ENCODE data around the gene PROK2. TPM values are rescaled to one million over a fixed set of nuclear protein-coding genes. Genes with fewer than 3 reads are reported as not detected.

The PROK2 gene
- total RNA-seq, 1 donor from 2014 or later: not detected

DNA sequence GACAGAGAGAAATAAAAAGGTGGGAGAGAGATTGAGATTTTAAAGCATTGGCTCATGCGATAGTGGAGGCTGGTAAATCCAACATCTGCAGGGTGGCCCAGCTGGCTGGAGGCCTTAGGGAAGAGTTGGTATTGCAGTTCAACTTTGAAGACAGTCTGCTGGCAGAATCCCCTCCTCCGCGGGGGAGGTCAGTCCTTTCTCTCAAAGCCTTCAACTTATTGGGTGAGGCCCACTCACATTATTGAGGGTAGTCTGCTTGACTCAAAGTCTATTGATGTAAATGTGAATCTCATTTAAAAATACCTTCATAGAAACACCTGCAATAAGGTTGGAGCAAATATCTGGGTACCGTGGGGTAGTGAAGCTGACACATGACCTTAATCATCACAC, 31.8 kb upstream of the PROK2 start:
- FAIRE-seq (no peak), DNase-seq (ENCODE audit: low read depth) (no peak)
- Histone ChIP-seq H3K27me3 (ENCODE audit: control insufficient read depth, insufficient read depth, low read length) (no peaks in the 10 kb centered on the region), H3K36me3 (ENCODE audit: control insufficient read depth, insufficient read depth, low read length) (no peaks in the 10 kb centered on the region), H3K4me3 (ENCODE audit: low read depth, low read length) (no peak overlapping the region)
- TF ChIP-seq, protein P1, sequence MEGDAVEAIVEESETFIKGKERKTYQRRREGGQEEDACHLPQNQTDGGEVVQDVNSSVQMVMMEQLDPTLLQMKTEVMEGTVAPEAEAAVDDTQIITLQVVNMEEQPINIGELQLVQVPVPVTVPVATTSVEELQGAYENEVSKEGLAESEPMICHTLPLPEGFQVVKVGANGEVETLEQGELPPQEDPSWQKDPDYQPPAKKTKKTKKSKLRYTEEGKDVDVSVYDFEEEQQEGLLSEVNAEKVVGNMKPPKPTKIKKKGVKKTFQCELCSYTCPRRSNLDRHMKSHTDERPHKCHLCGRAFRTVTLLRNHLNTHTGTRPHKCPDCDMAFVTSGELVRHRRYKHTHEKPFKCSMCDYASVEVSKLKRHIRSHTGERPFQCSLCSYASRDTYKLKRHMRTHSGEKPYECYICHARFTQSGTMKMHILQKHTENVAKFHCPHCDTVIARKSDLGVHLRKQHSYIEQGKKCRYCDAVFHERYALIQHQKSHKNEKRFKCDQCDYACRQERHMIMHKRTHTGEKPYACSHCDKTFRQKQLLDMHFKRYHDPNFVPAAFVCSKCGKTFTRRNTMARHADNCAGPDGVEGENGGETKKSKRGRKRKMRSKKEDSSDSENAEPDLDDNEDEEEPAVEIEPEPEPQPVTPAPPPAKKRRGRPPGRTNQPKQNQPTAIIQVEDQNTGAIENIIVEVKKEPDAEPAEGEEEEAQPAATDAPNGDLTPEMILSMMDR (IDR thresholded peaks at IDR 0.05; ENCODE audit: insufficient read depth, low read length, severe bottlenecking): no peak

GRCh38 chr3:71815340-71816067, 30.6 kb upstream of the PROK2 start:
- Histone ChIP-seq H3K36me3 (ENCODE audit: control insufficient read depth, insufficient read depth, low read length) (no peaks in the 10 kb centered on the region), H3K4me3 (ENCODE audit: low read depth, low read length) (no peak overlapping the region), H3K27me3 (ENCODE audit: control insufficient read depth, insufficient read depth, low read length) (no peaks in the 10 kb centered on the region)
- FAIRE-seq (no peak), DNase-seq (ENCODE audit: low read depth) (no peak)
- TF ChIP-seq, protein P1 (IDR thresholded peaks at IDR 0.05; ENCODE audit: insufficient read depth, low read length, severe bottlenecking): no peak

GRCh38 chr3:71813704-71814103, 28.8 kb upstream of the PROK2 start:
- FAIRE-seq (no peak), DNase-seq (ENCODE audit: low read depth) (no peak)

GRCh38 chr3:71813073-71813472, 28.1 kb upstream of the PROK2 start:
- FAIRE-seq: no peak
- TF ChIP-seq, protein P1 (IDR thresholded peaks at IDR 0.05; ENCODE audit: insufficient read depth, low read length, severe bottlenecking): no peak
- Histone ChIP-seq H3K36me3 (ENCODE audit: control insufficient read depth, insufficient read depth, low read length) (no peaks in the 10 kb centered on the region), H3K27me3 (ENCODE audit: control insufficient read depth, insufficient read depth, low read length) (no peaks in the 10 kb centered on the region), H3K4me3 (ENCODE audit: low read depth, low read length) (no peak overlapping the region)
- DNase-seq (ENCODE audit: low read depth): no peak

More at GRCh38 chr3:71813704-71814103, 28.8 kb upstream of the PROK2 start:
- Histone ChIP-seq H3K36me3 (ENCODE audit: control insufficient read depth, insufficient read depth, low read length) (no peaks in the 10 kb centered on the region), H3K27me3 (ENCODE audit: control insufficient read depth, insufficient read depth, low read length) (no peaks in the 10 kb centered on the region), H3K4me3 (ENCODE audit: low read depth, low read length) (no peak overlapping the region)
- TF ChIP-seq, protein P1 (IDR thresholded peaks at IDR 0.05; ENCODE audit: insufficient read depth, low read length, severe bottlenecking): no peak

GRCh38 chr3:71810056-71810455, 25.1 kb upstream of the PROK2 start:
- no peak overlapping the region for H3K4me3 ChIP-seq (ENCODE audit: low read depth, low read length)
- H3K27me3 ChIP-seq (ENCODE audit: control insufficient read depth, insufficient read depth, low read length): no peaks in the 10 kb centered on the region
- DNase-seq (ENCODE audit: low read depth): no peak
- TF ChIP-seq, protein P1 (IDR thresholded peaks at IDR 0.05; ENCODE audit: insufficient read depth, low read length, severe bottlenecking): no peak
- H3K36me3 ChIP-seq (ENCODE audit: control insufficient read depth, insufficient read depth, low read length): no peaks in the 10 kb centered on the region
- FAIRE-seq: no peak

Data from bronchial epithelial cell (primary cell).